K562 (cell line): ENCODE measurements around the gene ATCAY. TPM values are rescaled to one million over a fixed set of nuclear protein-coding genes. Genes with fewer than 3 reads are reported as not detected.

Experiments used
- ATAC-seq: fragments of 200-7000 bp; cut with Tn5 transposase; 3 replicates; pipeline ENCODE4 v1.9.1; 2020; ENCODE audit warnings: moderate library complexity
- BruUV-seq: library from RNA; stranded (reverse); fragments of 400-500 nt; replicated peaks from 2 replicates; lab custom pipeline; 2021; lab: Mats Ljungman, UMichigan
- CTCF ChIA-PET: fragments of 300-600 bp; formaldehyde crosslinking; extraction: SDS; loops from one replicate; lab custom pipeline; 2021; ENCODE audit warnings: low intra/inter-chr PET ratio; lab: Yijun Ruan, JAX
- POLR2A ChIA-PET: fragments of 300-600, 350-650 bp; sonication (Branson Sonifier 250); formaldehyde crosslinking; extraction: SDS; loops from one replicate; lab custom pipeline; 2021; ENCODE audit warnings: antibody characterized with exemption, inconsistent platforms; lab: Yijun Ruan, JAX
- DNase-seq, 4 experiments: peaks; one replicate each; pipeline versions ENCODE4 v3.0.0 to v3.0.0-alpha.2; 2011 to 2018; ENCODE audit warnings: low spot score in 3 of 4, mixed read lengths in 3 of 4; ENCODE audit errors: extremely low read depth in 1 of 4
- FAIRE-seq: peaks from 2 replicates; lab custom pipeline; 2011; peaks lifted over from hg19 to GRCh38; lab: Jason Lieb, UNC
- H2AFZ ChIP-seq: 2 replicates; pipeline ENCODE4 v1.6.0; 2011; ENCODE audit warnings: low read depth, low read length, control low read depth, inconsistent platforms
- H3K27ac ChIP-seq: fragments of 200-600 bp; 3 replicates; pipeline ENCODE4 v1.8.0; 2011; ENCODE audit warnings: low read depth, mild to moderate bottlenecking, control low read depth, inconsistent platforms, low read length, moderate library complexity, mixed read lengths; ENCODE audit errors: extremely low read depth
- H3K27me3 ChIP-seq, 2 experiments: fragments of 300-600 bp in 1 of 2; 2 replicates in 1 of 2; 3 replicates in 1 of 2; pipeline versions ENCODE4 v1.6.0 to v1.8.0; 2011; ENCODE audit warnings: inconsistent platforms in 2 of 2, low read length in 2 of 2, mild to moderate bottlenecking in 1 of 2, mixed read lengths in 1 of 2, moderate library complexity in 1 of 2; ENCODE audit not compliant: control insufficient read depth in 2 of 2, insufficient read depth in 2 of 2
- H3K36me3 ChIP-seq: fragments of 300-600 bp; 3 replicates; pipeline ENCODE4 v1.8.0; 2011; ENCODE audit warnings: mild to moderate bottlenecking, low read length, inconsistent platforms; ENCODE audit not compliant: control insufficient read depth, insufficient read depth
- H3K4me1 ChIP-seq, 2 experiments: fragments of 200-600 bp in 1 of 2; replicated peaks in 1 of 2; 2 replicates in 1 of 2; 3 replicates in 1 of 2; pipeline versions ENCODE4 v1.5.1 to v1.8.0; 2011; ENCODE audit warnings: inconsistent platforms in 2 of 2, low read length in 2 of 2, mild to moderate bottlenecking in 1 of 2, mixed read lengths in 1 of 2, moderate library complexity in 1 of 2; ENCODE audit not compliant: control insufficient read depth in 2 of 2, insufficient read depth in 2 of 2
- H3K4me2 ChIP-seq: 2 replicates; pipeline ENCODE4 v1.6.1; 2011; ENCODE audit warnings: low read length, control low read depth, inconsistent platforms, mixed read lengths; ENCODE audit not compliant: insufficient read depth
- H3K4me3 ChIP-seq: fragments of 200-600 bp; sonication (generic), shearing (Covaris generic); 2 replicates; pipeline ENCODE4 v1.5.1; 2016; ENCODE audit warnings: control low read depth, inconsistent platforms
- H3K79me2 ChIP-seq: fragments of 200-600 bp; 3 replicates; pipeline ENCODE4 v1.8.0; 2011; ENCODE audit warnings: low read length, inconsistent platforms; ENCODE audit not compliant: control insufficient read depth, insufficient read depth
- H3K9ac ChIP-seq, 2 experiments: 2 replicates each; pipeline versions ENCODE4 v1.6.0 to v1.6.1; 2011; ENCODE audit warnings: low read depth in 2 of 2, low read length in 2 of 2, control low read depth in 1 of 2, inconsistent platforms in 1 of 2, mild to moderate bottlenecking in 1 of 2, mixed read lengths in 1 of 2; ENCODE audit not compliant: insufficient read depth in 1 of 2
- H3K9me1 ChIP-seq: one replicate; pipeline ENCODE4 v1.6.0; 2011; ENCODE audit warnings: inconsistent platforms, mild to moderate bottlenecking, low read length, moderate library complexity; ENCODE audit not compliant: control insufficient read depth, insufficient read depth
- H3K9me3 ChIP-seq: replicated peaks from 2 replicates; pipeline ENCODE4 v1.5.1; 2011; ENCODE audit warnings: low read depth, low read length, inconsistent platforms; ENCODE audit not compliant: control insufficient read depth, insufficient read depth
- H4K20me1 ChIP-seq: replicated peaks from 2 replicates; pipeline ENCODE4 v1.6.1; 2011; ENCODE audit warnings: low read length, inconsistent platforms, mixed read lengths; ENCODE audit not compliant: control insufficient read depth, insufficient read depth
- POLR2G ChIP-seq: fragments of 200-400 bp; formaldehyde crosslinking; IDR thresholded peaks from 2 replicates; pipeline ENCODE4 v1.6.1; 2017; ENCODE audit warnings: low read depth, mild to moderate bottlenecking, antibody characterized with exemption, low read length, moderate library complexity
- RBFOX2 ChIP-seq: fragments of 200-400 bp; formaldehyde crosslinking; IDR thresholded peaks from 2 replicates; pipeline ENCODE4 v1.6.1; 2017; ENCODE audit warnings: low read depth, mild to moderate bottlenecking, low read length, moderate library complexity
- ZNF133 ChIP-seq: fragments of 250-450 bp; sonication (Bioruptor Pico); IDR thresholded peaks from 2 replicates; pipeline ENCODE4 v1.4.0; 2020; ENCODE audit warnings: mild to moderate bottlenecking
- WGBS: fragments of 100-300 bp; shearing (Covaris generic); methylation state at CpG from one replicate; pipeline ENCODE4 v1.1.6; 2016; ENCODE audit warnings: low coverage, mixed read lengths; ENCODE audit not compliant: insufficient coverage; ENCODE audit errors: missing lambda C conversion rate; 5-methylcytosine and 5-hydroxymethylcytosine counted together
- in situ Hi-C: fragments of 300-500 bp; cut with MboI; formaldehyde crosslinking; loops from 4 replicates; pipeline ENCODE4 v1.15.0; 2018; ENCODE audit warnings: inconsistent platforms, mixed read lengths
- intact Hi-C: fragments of 100-400 bp; cut with micrococcal nuclease; formaldehyde crosslinking; loops from 2 replicates; pipeline ENCODE4 v1.14.2; 2022
- polyA plus RNA-seq, 8 experiments: library from polyadenylated mRNA; depleted of rRNA in 4 of 8; stranded (reverse) in 5 of 8; unstranded in 3 of 8; fragments of >200 nt; fragmentation: Nextera tagmentation in 2 of 8; fragmentation: Illumina TruSeq in 1 of 8; extraction: Ambion mirVana in 2 of 8; extraction: Trizol in 1 of 8; gene quantifications; 2 replicates each; pipeline versions ENCODE4 v1.2.1 to v1.2.3, GENCODE V29; 2011 to 2014; ENCODE audit warnings: inconsistent platforms in 1 of 8, missing spikeins in 1 of 8
- total RNA-seq, 7 experiments: library from RNA; depleted of rRNA in 6 of 7; stranded (reverse); fragments of >200 nt in 6 of 7; fragmentation: Illumina TruSeq in 2 of 7; extraction: Trizol in 2 of 7; gene quantifications; 2 replicates each; pipeline versions ENCODE4 v1.2.1 to v1.2.3, GENCODE V29; 2011 to 2021; ENCODE audit warnings: low replicate concordance in 1 of 7
- TF ChIP-seq, protein P1 (sequence below): IDR thresholded peaks from 2 replicates; pipeline ENCODE4 v1.6.1; 2014; ENCODE audit warnings: antibody characterized with exemption

Gene ATCAY
- total and polyA plus RNA-seq, 9 of the 15 experiments (the other 6 are each of a cell fraction or from before 2014, with no cell fraction given) = not detected

DNA sequence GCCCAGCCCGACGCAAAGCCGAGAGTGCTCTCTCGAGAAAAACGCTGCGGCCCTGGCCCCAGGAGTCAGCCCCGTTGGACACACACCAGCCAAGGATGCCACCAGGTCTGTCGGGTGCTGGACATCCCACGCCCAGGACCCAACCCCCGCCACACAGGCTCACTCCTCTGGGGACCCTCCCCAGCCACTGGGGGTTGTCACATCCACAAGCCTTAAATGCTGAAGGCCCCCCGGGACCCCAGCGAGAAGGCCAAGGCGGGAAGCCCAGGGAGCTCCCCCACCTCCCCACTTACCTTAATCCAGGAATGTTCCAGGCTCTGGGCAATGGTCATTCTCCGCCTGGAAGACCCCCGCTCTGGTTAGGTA, 79.3 kb downstream of the ATCAY start:
- H3K27ac ChIP-seq = no peak overlapping the region
- no peak for FAIRE-seq
- ChIA-PET POLR2A (interaction anchor here (0.6 to 2.5 kb wide), 3 partner anchors 9 to 184 kb away, joined by 3 to 9 read pairs (median 3); no protein-coding TSS in a partner anchor), CTCF (no interaction called here)
- in situ Hi-C loops = no loop called here
- H3K9me3 ChIP-seq = no peaks in the 10 kb centered on the region
- no peaks in the 10 kb centered on the region for H3K27me3 ChIP-seq
- H4K20me1 ChIP-seq = no peaks in the 10 kb centered on the region
- TF ChIP-seq ZNF133 (CRISPR knock-in tag) = no peak
- no peak for TF ChIP-seq POLR2G
- no peak for DNase-seq
- no peak overlapping the region for H2AFZ ChIP-seq
- no peak overlapping the region for H3K4me2 ChIP-seq
- intact Hi-C loops = no loop called here
- H3K9me1 ChIP-seq = no peaks in the 10 kb centered on the region
- H3K36me3 ChIP-seq = peaks cover 66% of the 10 kb centered on the region; the same call in 2 of the 3 replicates
- no peak for ATAC-seq
- WGBS = 97% methylated on average over 9 of the region's 15 CpGs
- no peak overlapping the region for H3K4me3 ChIP-seq
- H3K9ac ChIP-seq = no peak overlapping the region
- H3K4me1 ChIP-seq = peaks cover 0 to 25% of the 10 kb centered on the region in 2 experiments; a peak in 2 of 5 replicates
- BruUV-seq = no TSS peak
- H3K79me2 ChIP-seq = no peaks in the 10 kb centered on the region

DNA sequence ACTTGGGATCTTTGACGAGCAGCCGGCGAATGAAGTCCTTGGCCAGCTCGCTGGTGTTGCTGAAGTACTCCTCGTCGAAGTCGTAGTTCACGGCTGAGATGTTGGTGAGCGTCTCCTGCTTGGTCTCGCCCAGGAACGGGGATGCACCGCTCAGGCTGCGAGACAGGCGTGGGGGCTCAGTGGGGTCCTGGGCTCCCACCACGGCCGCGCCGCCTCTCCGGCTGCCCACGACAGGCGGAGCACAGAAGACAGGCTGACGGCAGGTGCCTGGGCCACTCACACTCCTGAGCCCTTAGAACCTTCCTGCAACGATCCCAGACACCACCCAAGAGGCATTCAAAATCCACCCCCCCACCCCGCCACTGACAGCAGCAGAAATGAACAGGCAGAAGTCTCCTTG, 80.5 kb downstream of the ATCAY start:
- H3K27me3 ChIP-seq = no peaks in the 10 kb centered on the region

More for the DNA sequence above, 80.5 kb downstream of the ATCAY start:
- H3K9me3 ChIP-seq = no peaks in the 10 kb centered on the region
- H3K4me1 ChIP-seq = peaks cover 0 to 20% of the 10 kb centered on the region in 2 experiments; a peak in 2 of 5 replicates
- TF ChIP-seq, protein P1, sequence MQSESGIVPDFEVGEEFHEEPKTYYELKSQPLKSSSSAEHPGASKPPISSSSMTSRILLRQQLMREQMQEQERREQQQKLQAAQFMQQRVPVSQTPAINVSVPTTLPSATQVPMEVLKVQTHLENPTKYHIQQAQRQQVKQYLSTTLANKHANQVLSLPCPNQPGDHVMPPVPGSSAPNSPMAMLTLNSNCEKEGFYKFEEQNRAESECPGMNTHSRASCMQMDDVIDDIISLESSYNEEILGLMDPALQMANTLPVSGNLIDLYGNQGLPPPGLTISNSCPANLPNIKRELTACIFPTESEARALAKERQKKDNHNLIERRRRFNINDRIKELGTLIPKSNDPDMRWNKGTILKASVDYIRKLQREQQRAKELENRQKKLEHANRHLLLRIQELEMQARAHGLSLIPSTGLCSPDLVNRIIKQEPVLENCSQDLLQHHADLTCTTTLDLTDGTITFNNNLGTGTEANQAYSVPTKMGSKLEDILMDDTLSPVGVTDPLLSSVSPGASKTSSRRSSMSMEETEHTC = no peak
- TF ChIP-seq RBFOX2 (peak; percentile 45; the same call in 1 of the 2 replicates), POLR2G (peak; percentile 51; the same call in 1 of the 2 replicates)
- DNase-seq (no peak), FAIRE-seq (no peak), ATAC-seq (no peak)
- H3K36me3 ChIP-seq = peaks cover 77% of the 10 kb centered on the region; the same call in 2 of the 3 replicates
- H3K27ac ChIP-seq = no peak overlapping the region
- in situ Hi-C loops (no loop called here), intact Hi-C loops (no loop called here)
- H3K9ac ChIP-seq = no peak overlapping the region; a peak in 1 of 4 replicates
- H4K20me1 ChIP-seq = no peaks in the 10 kb centered on the region
- WGBS = 96% methylated on average over 16 of the region's 24 CpGs
- no TSS peak for BruUV-seq
- H3K9me1 ChIP-seq = no peaks in the 10 kb centered on the region
- H3K79me2 ChIP-seq = no peaks in the 10 kb centered on the region; the same call in 2 of the 3 replicates
- no peak overlapping the region for H2AFZ ChIP-seq
- no peak overlapping the region for H3K4me2 ChIP-seq
- no peak overlapping the region for H3K4me3 ChIP-seq
- POLR2A ChIA-PET = no interaction called here
- CTCF ChIA-PET = no interaction called here
